Endothelial cell of umbilical vein (primary cell): ENCODE measurements around the gene IRF2. TPM values are rescaled to one million over a fixed set of nuclear protein-coding genes. Genes with fewer than 3 reads are reported as not detected.

Experiments
- BruUV-seq: library from RNA; stranded (reverse); fragments of 400-500 nt; replicated peaks from 2 replicates; lab custom pipeline; 2021; lab: Mats Ljungman, UMichigan
- CTCF ChIA-PET: fragments of 300-600, 350-600 bp; sonication (Branson Sonifier 250); formaldehyde crosslinking; loops from one replicate; lab custom pipeline; 2021; ENCODE audit warnings: antibody characterized with exemption, inconsistent platforms; lab: Charles Lee
- POLR2A ChIA-PET: fragments of 300-600, 350-600 bp; sonication (Branson Sonifier 250); formaldehyde crosslinking; loops from one replicate; lab custom pipeline; 2021; ENCODE audit warnings: antibody characterized with exemption, inconsistent platforms; lab: Charles Lee
- DNase-seq: peaks from one replicate; pipeline ENCODE4 v3.0.0-alpha.2; 2011; ENCODE audit warnings: low read depth, low spot score
- FAIRE-seq: peaks from 2 replicates; lab custom pipeline; 2011; peaks lifted over from hg19 to GRCh38; lab: Jason Lieb, UNC
- H2AFZ ChIP-seq: 2 replicates; pipeline ENCODE4 v1.6.0; 2012; ENCODE audit warnings: low read depth, low read length, control low read depth, inconsistent platforms
- H3K27ac ChIP-seq: 2 replicates; pipeline ENCODE4 v1.5.1; 2011; ENCODE audit warnings: low read depth, mild to moderate bottlenecking, control low read depth, low read length, moderate library complexity; ENCODE audit not compliant: insufficient read depth
- H3K27me3 ChIP-seq, 2 experiments: 2 replicates each; pipeline versions ENCODE4 v1.6.0 to v1.6.1; 2011; ENCODE audit warnings: low read length in 2 of 2, mixed read lengths in 1 of 2; ENCODE audit not compliant: control insufficient read depth in 2 of 2, insufficient read depth in 2 of 2
- H3K36me3 ChIP-seq, 2 experiments: 2 replicates in 1 of 2; 3 replicates in 1 of 2; pipeline ENCODE4 v1.5.1; 2011; ENCODE audit warnings: low read length in 2 of 2, mild to moderate bottlenecking in 1 of 2, moderate library complexity in 1 of 2; ENCODE audit not compliant: control insufficient read depth in 2 of 2, insufficient read depth in 2 of 2; ENCODE audit errors: extremely low read depth in 1 of 2
- H3K4me1 ChIP-seq: 3 replicates; pipeline ENCODE4 v1.5.1; 2011; ENCODE audit warnings: mild to moderate bottlenecking, low read length; ENCODE audit not compliant: control insufficient read depth, insufficient read depth; ENCODE audit errors: extremely low read depth
- H3K4me2 ChIP-seq: 2 replicates; pipeline ENCODE4 v1.6.1; 2011; ENCODE audit warnings: low read length, control low read depth, mixed read lengths; ENCODE audit not compliant: insufficient read depth
- H3K4me3 ChIP-seq, 3 experiments: fragments of 200-600 bp in 1 of 3; sonication (generic), shearing (Covaris generic) in 1 of 3; replicated peaks in 1 of 3; 2 replicates each; pipeline ENCODE4 v1.5.1; 2011 to 2016; ENCODE audit warnings: control low read depth in 3 of 3, low read length in 3 of 3, mild to moderate bottlenecking in 2 of 3, inconsistent platforms in 1 of 3, low read depth in 1 of 3, moderate library complexity in 1 of 3; ENCODE audit not compliant: insufficient read depth in 1 of 3
- H3K79me2 ChIP-seq: 2 replicates; pipeline ENCODE4 v1.6.0; 2012; ENCODE audit warnings: low read length, inconsistent platforms; ENCODE audit not compliant: control insufficient read depth, insufficient read depth
- H3K9ac ChIP-seq: replicated peaks from 2 replicates; pipeline ENCODE3; 2011; ENCODE audit warnings: low read length, control low read depth; ENCODE audit not compliant: insufficient read depth; ENCODE audit errors: extremely low read depth
- H3K9me1 ChIP-seq: replicated peaks from 3 replicates; pipeline ENCODE4 v1.6.0; 2011; ENCODE audit warnings: mild to moderate bottlenecking, low read length; ENCODE audit not compliant: control insufficient read depth, insufficient read depth; ENCODE audit errors: extremely low read depth
- H3K9me3 ChIP-seq: replicated peaks from 2 replicates; pipeline ENCODE4 v1.5.1; 2012; ENCODE audit warnings: low read length, inconsistent platforms; ENCODE audit not compliant: control insufficient read depth, insufficient read depth
- H4K20me1 ChIP-seq: replicated peaks from 2 replicates; pipeline ENCODE3; 2011; ENCODE audit warnings: mild to moderate bottlenecking, low read length; ENCODE audit not compliant: control insufficient read depth, insufficient read depth; ENCODE audit errors: extremely low read depth
- CTCF ChIP-seq, 2 donors: IDR thresholded peaks; 1 replicate in 1 of 2; 2 replicates in 1 of 2; pipeline ENCODE4 v1.5.1; 2011; ENCODE audit warnings: low read length in 2 of 2, mild to moderate bottlenecking in 2 of 2, moderate library complexity in 2 of 2, control low read depth in 1 of 2, inconsistent platforms in 1 of 2, low read depth in 1 of 2; ENCODE audit not compliant: insufficient read depth in 1 of 2; ENCODE audit errors: extremely low read depth in 1 of 2
- EZH2 ChIP-seq: IDR thresholded peaks from 2 replicates; pipeline ENCODE4 v1.6.1; 2012; ENCODE audit warnings: borderline replicate concordance, low read depth, mild to moderate bottlenecking, moderate library complexity, low read length, inconsistent platforms; ENCODE audit not compliant: severe bottlenecking
- FOS ChIP-seq: IDR thresholded peaks from 2 replicates; pipeline ENCODE4 v1.6.1; 2011; ENCODE audit warnings: mild to moderate bottlenecking, low read length, moderate library complexity, borderline replicate concordance; ENCODE audit not compliant: insufficient read depth
- GATA2 ChIP-seq: IDR thresholded peaks from 2 replicates; pipeline ENCODE4 v1.7.0; 2011; ENCODE audit warnings: low read depth, mild to moderate bottlenecking, moderate library complexity, mixed read lengths, low read length; ENCODE audit not compliant: insufficient read length, insufficient read depth
- JUN ChIP-seq: IDR thresholded peaks from 2 replicates; pipeline ENCODE4 v1.6.1; 2011; ENCODE audit warnings: borderline replicate concordance, low read depth; ENCODE audit not compliant: insufficient read length, insufficient read depth
- MAX ChIP-seq: IDR thresholded peaks from 2 replicates; pipeline ENCODE4 v1.6.1; 2011; ENCODE audit not compliant: insufficient read depth, insufficient read length
- MYC ChIP-seq: IDR thresholded peaks from one replicate; pipeline ENCODE4 v1.6.1; 2011; ENCODE audit warnings: mild to moderate bottlenecking, low read depth, low read length
- POLR2A ChIP-seq: IDR thresholded peaks from 2 replicates; pipeline ENCODE4 v1.6.1; 2012; ENCODE audit warnings: low read depth, mild to moderate bottlenecking, control low read depth, low read length
- POLR2AphosphoS5 ChIP-seq: IDR thresholded peaks from 2 replicates; pipeline ENCODE4 v1.6.1; 2012; ENCODE audit warnings: low read depth, mild to moderate bottlenecking, control low read depth, low read length, moderate library complexity; ENCODE audit not compliant: insufficient read depth
- dilution Hi-C: fragments of 300-500 bp; cut with MboI; formaldehyde crosslinking; loops from one replicate; pipeline ENCODE4 v1.15.0; 2019; ENCODE audit warnings: low sequenced_read_pairs; ENCODE audit not compliant: extremely low pct_ligation_motif_present
- intact Hi-C: fragments of 100-400 bp; cut with micrococcal nuclease; formaldehyde crosslinking; loops from one replicate; pipeline ENCODE4 v1.10.0; 2022
- polyA plus RNA-seq, 4 experiments: library from polyadenylated mRNA; depleted of rRNA in 3 of 4; stranded (reverse) in 3 of 4; unstranded in 1 of 4; fragments of >200 nt; gene quantifications; 2 replicates each; pipeline versions ENCODE4 v1.2.1 to v1.2.3, GENCODE V29; 2011 to 2012; ENCODE audit warnings: missing spikeins in 1 of 4
- total RNA-seq: library from RNA; stranded (reverse); gene quantifications from 2 replicates; pipeline ENCODE4 v1.2.3, GENCODE V29; 2021

IRF2 gene
- total and polyA plus RNA-seq, 2 donors (not counting 3 experiments of a cell fraction or from before 2014, with no cell fraction given), result 26.9 to 27.6 TPM

- Histone ChIP-seq H2AFZ (no peak overlapping the region), H3K27me3 (no peaks in the 10 kb centered on the region), H3K4me2 (no peak overlapping the region), H4K20me1 (no peaks in the 10 kb centered on the region), H3K79me2 (peaks cover 73% of the 10 kb centered on the region), H3K9me1 (no peaks in the 10 kb centered on the region), H3K36me3 (no peaks in the 10 kb centered on the region), H3K27ac (no peak overlapping the region), H3K4me3 (no peak overlapping the region), H3K4me1 (peaks cover 16% of the 10 kb centered on the region), H3K9ac (no peak overlapping the region), H3K9me3 (no peaks in the 10 kb centered on the region)
- BruUV-seq, result no TSS peak
- POLR2A ChIA-PET, result no interaction called here
- intact Hi-C loops, result loop anchor here (10.0 kb wide), 1 partner anchor 354 kb away; the partner anchor contains the start of gene ACSL1
- DNase-seq (no peak), FAIRE-seq (no peak)
- dilution Hi-C loops, result no loop called here
- TF ChIP-seq GATA2 (no peak), MYC (no peak), JUN (no peak), POLR2AphosphoS5 (no peak), FOS (no peak), EZH2 (no peak), POLR2A (no peak), CTCF (IDR thresholded peaks at IDR 0.05; ENCODE audit: extremely low read depth in 1 of 2, insufficient read depth in 1 of 2, low read depth in 1 of 2, low read length in 2 of 2) (no peak), MAX (no peak)
- CTCF ChIA-PET, result no interaction called here
Observed at GRCh38 chr4:184470785-184471110, 3.6 kb downstream of the IRF2 start.
